Measurements from ENCODE around the gene RPS6KC1. TPM values are rescaled to one million over a fixed set of nuclear protein-coding genes. Genes with fewer than 3 reads are reported as not detected.
"Not testable (repeated sequence)": the region's sequence is repeated elsewhere in the genome, so short reads cannot be mapped to it uniquely, and the experiment has no call there.

RPS6KC1 gene
- polyA plus RNA-seq, 3 donors = 8.9 to 16.0 (median 11.4) TPM

DNA sequence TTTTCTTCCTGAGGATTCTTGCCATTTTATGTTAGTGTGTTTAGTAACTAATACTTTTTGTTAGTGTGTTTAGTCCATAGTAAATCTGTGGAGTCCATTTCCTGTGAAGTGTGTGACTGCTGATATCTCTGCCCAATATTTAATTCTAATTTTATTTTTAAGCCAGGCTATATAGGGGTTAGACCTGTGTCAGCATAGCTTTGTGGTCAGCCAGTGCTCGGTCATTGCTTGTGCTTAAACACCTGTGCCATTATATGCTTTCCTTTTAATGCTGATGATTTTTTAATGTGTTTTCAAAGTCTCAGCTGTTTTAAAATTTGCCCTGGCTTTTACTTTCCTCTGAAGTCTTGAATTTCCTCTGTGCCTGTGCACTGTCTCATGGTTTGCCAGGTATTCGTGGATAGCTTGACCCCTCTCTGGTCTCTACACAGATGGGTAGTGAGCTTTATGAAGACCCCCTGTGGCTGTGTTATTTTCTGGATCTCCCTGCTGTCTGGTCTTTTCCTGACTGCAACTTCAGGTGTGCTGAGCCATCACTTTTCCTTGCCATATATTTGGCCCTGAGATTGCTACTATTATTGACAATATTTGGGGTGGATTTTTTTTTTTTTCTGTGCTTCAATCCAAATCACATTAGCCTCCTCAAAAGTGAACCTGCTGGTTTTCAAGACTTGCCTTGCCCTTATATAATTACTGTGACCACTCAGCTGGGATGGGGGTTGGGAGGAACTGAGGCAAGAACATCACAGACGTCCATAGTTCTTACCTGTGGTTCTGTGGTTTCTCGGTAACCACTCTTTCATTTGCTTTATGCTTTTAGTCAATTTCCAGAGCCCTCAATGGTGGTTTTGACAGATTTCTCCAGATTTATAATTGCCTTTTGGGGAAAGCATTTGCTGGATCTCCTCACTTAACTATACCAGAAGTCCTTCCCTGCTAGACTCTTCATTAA is 59.6 kb downstream of the RPS6KC1 start:
- H3K4me2 ChIP-seq (replicated peaks; ENCODE audit: extremely low read depth, low read length, poor library complexity, severe bottlenecking) = no peak overlapping the region
- Mint-ChIP-seq H3K27ac (no peak overlapping the region), H3K9me3 (peaks cover 0 to 5% (median 3%) of the 10 kb centered on the region in 7 donors), H3K36me3 (peaks cover 13 to 20% of the 10 kb centered on the region in 2 donors), H3K4me1 (peaks cover 3% of the 10 kb centered on the region), H3K27me3 (ENCODE audit: low read depth in 3 of 3) (no peaks in the 10 kb centered on the region), H3K4me3 (no peak overlapping the region)
- WGBS (ENCODE audit: insufficient coverage) = 59% methylated on average over 3 of the region's 4 CpGs
- no peaks in the 10 kb centered on the region for H3K4me1 ChIP-seq (ENCODE audit: control insufficient read depth in 1 of 2, insufficient read depth in 2 of 2, low read length in 2 of 2)
- no peak overlapping the region for H3K27ac ChIP-seq (ENCODE audit: low read depth in 1 of 2, low read length in 2 of 2)
- intact Hi-C loops (cut with micrococcal nuclease) = no loop called here
- H3K36me3 ChIP-seq (replicated peaks in 1 of 2; ENCODE audit: control insufficient read depth in 1 of 2, insufficient read depth in 2 of 2, low read length in 2 of 2) = peaks cover 8 to 19% of the 10 kb centered on the region in 2 donors
- no peaks in the 10 kb centered on the region for H3K79me2 ChIP-seq (ENCODE audit: insufficient read depth, low read length)
- no peak overlapping the region for H2AFZ ChIP-seq (ENCODE audit: insufficient read depth, low read depth, low read length, poor library complexity, severe bottlenecking)
- H3K9me3 ChIP-seq (replicated peaks in 1 of 2; ENCODE audit: control insufficient read depth in 1 of 2, insufficient read depth in 1 of 2, low read length in 2 of 2) = no peaks in the 10 kb centered on the region
- H3K4me3 ChIP-seq (replicated peaks in 1 of 3; ENCODE audit: low read depth in 2 of 3, low read length in 3 of 3) = no peak overlapping the region
- peaks cover 9% of the 10 kb centered on the region for H4K20me1 ChIP-seq (ENCODE audit: insufficient read depth, low read length)
- TF ChIP-seq CTCF (IDR thresholded peaks at IDR 0.05) = no peak
- no peak overlapping the region for H3K9ac ChIP-seq (ENCODE audit: insufficient read depth, low read length, poor library complexity, severe bottlenecking)
- no peak for DNase-seq
- H3K27me3 ChIP-seq (ENCODE audit: control insufficient read depth in 2 of 2, insufficient read depth in 2 of 2, low read length in 2 of 2) = no peaks in the 10 kb centered on the region

DNA sequence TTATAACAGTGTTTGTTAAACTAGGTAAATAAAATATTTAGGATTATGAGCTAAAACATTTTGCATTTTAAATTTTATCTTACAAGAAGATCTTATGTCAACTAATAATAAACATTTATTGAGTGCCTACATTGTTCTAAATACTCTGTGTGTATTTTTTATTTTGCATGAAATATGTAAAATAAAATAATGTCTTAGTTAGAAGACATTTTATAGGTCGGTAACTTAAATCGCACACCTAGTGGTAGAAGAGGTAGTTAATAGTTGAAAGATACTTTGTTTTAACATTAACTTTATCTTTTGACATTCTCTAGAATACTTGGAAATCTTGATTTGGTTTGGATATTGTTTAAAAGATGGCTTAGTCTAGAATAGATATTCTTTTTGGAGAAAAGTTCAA is 60.5 kb downstream of the RPS6KC1 start:
- no peaks in the 10 kb centered on the region for H3K79me2 ChIP-seq (ENCODE audit: insufficient read depth, low read length)
- Mint-ChIP-seq H3K27me3 (ENCODE audit: low read depth in 3 of 3) (no peaks in the 10 kb centered on the region), H3K4me3 (no peak overlapping the region), H3K27ac (no peak overlapping the region), H3K36me3 (peaks cover 8 to 12% of the 10 kb centered on the region in 2 donors), H3K4me1 (peaks cover 3% of the 10 kb centered on the region), H3K9me3 (peaks cover 0 to 5% (median 3%) of the 10 kb centered on the region in 7 donors)
- TF ChIP-seq CTCF (IDR thresholded peaks at IDR 0.05) = no peak
- no peaks in the 10 kb centered on the region for H3K27me3 ChIP-seq (ENCODE audit: control insufficient read depth in 2 of 2, insufficient read depth in 2 of 2, low read length in 2 of 2)
- no peaks in the 10 kb centered on the region for H3K9me3 ChIP-seq (replicated peaks in 1 of 2; ENCODE audit: control insufficient read depth in 1 of 2, insufficient read depth in 1 of 2, low read length in 2 of 2)
- H3K4me2 ChIP-seq (replicated peaks; ENCODE audit: extremely low read depth, low read length, poor library complexity, severe bottlenecking) = no peak overlapping the region
- WGBS (ENCODE audit: insufficient coverage) = no CpG with 5 or more reads among the region's 2 CpGs
- H3K9ac ChIP-seq (ENCODE audit: insufficient read depth, low read length, poor library complexity, severe bottlenecking) = no peak overlapping the region
- H3K27ac ChIP-seq (ENCODE audit: low read depth in 1 of 2, low read length in 2 of 2) = no peak overlapping the region
- no peak overlapping the region for H2AFZ ChIP-seq (ENCODE audit: insufficient read depth, low read depth, low read length, poor library complexity, severe bottlenecking)
- DNase-seq = no peak
- peaks cover 8 to 10% of the 10 kb centered on the region in 2 donors for H3K36me3 ChIP-seq (replicated peaks in 1 of 2; ENCODE audit: control insufficient read depth in 1 of 2, insufficient read depth in 2 of 2, low read length in 2 of 2)
- intact Hi-C loops (cut with micrococcal nuclease) = no loop called here
- peaks cover 9% of the 10 kb centered on the region for H4K20me1 ChIP-seq (ENCODE audit: insufficient read depth, low read length)
- H3K4me1 ChIP-seq (ENCODE audit: control insufficient read depth in 1 of 2, insufficient read depth in 2 of 2, low read length in 2 of 2) = no peaks in the 10 kb centered on the region
- no peak overlapping the region for H3K4me3 ChIP-seq (replicated peaks in 1 of 3; ENCODE audit: low read depth in 2 of 3, low read length in 3 of 3)

- H3K9me3 ChIP-seq (replicated peaks in 1 of 2; ENCODE audit: control insufficient read depth in 1 of 2, insufficient read depth in 1 of 2, low read length in 2 of 2); H3K4me3 ChIP-seq (replicated peaks in 1 of 3; ENCODE audit: low read depth in 2 of 3, low read length in 3 of 3); H3K4me2 ChIP-seq (replicated peaks; ENCODE audit: extremely low read depth, low read length, poor library complexity, severe bottlenecking); H3K36me3 Mint-ChIP-seq; H3K9me3 Mint-ChIP-seq; H3K9ac ChIP-seq (ENCODE audit: insufficient read depth, low read length, poor library complexity, severe bottlenecking); H3K36me3 ChIP-seq (replicated peaks in 1 of 2; ENCODE audit: control insufficient read depth in 1 of 2, insufficient read depth in 2 of 2, low read length in 2 of 2); H3K4me3 Mint-ChIP-seq; H3K4me1 Mint-ChIP-seq; H3K27me3 Mint-ChIP-seq (ENCODE audit: low read depth in 3 of 3); H3K4me1 ChIP-seq (ENCODE audit: control insufficient read depth in 1 of 2, insufficient read depth in 2 of 2, low read length in 2 of 2); H2AFZ ChIP-seq (ENCODE audit: insufficient read depth, low read depth, low read length, poor library complexity, severe bottlenecking); H3K27ac ChIP-seq (ENCODE audit: low read depth in 1 of 2, low read length in 2 of 2); H3K79me2 ChIP-seq (ENCODE audit: insufficient read depth, low read length); intact Hi-C loops (cut with micrococcal nuclease); H3K27ac Mint-ChIP-seq; H3K27me3 ChIP-seq (ENCODE audit: control insufficient read depth in 2 of 2, insufficient read depth in 2 of 2, low read length in 2 of 2); DNase-seq: not testable (repeated sequence)
- H4K20me1 ChIP-seq (ENCODE audit: insufficient read depth, low read length) = peaks cover 15% of the 10 kb centered on the region
- no CpG with 5 or more reads among the region's 3 CpGs for WGBS (ENCODE audit: insufficient coverage)
These were observed 61.7 kb downstream of the RPS6KC1 start for GRCh38 chr1:213112723-213113122.
